NB4 (cell line): ENCODE results near the gene KCNK15.

Experiments used
- DNase-seq: peaks from one replicate; pipeline ENCODE4 v3.0.0; 2010; ENCODE audit warnings: low read depth
- H3K4me3 ChIP-seq: one replicate; pipeline ENCODE4 v1.5.1; 2011; ENCODE audit warnings: mild to moderate bottlenecking, low read depth, low read length, moderate library complexity
- MYC ChIP-seq: IDR thresholded peaks from 2 replicates; pipeline ENCODE4 v1.6.1; 2011; ENCODE audit warnings: low read depth, low read length
- POLR2A ChIP-seq: IDR thresholded peaks from 2 replicates; pipeline ENCODE4 v1.6.1; 2011; ENCODE audit warnings: mild to moderate bottlenecking; ENCODE audit not compliant: insufficient read length; ENCODE audit errors: extremely low read depth
- TF ChIP-seq, protein P1 (sequence below): IDR thresholded peaks from 2 replicates; pipeline ENCODE4 v1.6.1; 2011; ENCODE audit warnings: low read depth, low read length
- TF ChIP-seq, protein P2 (sequence below): IDR thresholded peaks from one replicate; pipeline ENCODE4 v1.5.1; 2012; ENCODE audit warnings: low read depth, low read length

Gene KCNK15

DNA sequence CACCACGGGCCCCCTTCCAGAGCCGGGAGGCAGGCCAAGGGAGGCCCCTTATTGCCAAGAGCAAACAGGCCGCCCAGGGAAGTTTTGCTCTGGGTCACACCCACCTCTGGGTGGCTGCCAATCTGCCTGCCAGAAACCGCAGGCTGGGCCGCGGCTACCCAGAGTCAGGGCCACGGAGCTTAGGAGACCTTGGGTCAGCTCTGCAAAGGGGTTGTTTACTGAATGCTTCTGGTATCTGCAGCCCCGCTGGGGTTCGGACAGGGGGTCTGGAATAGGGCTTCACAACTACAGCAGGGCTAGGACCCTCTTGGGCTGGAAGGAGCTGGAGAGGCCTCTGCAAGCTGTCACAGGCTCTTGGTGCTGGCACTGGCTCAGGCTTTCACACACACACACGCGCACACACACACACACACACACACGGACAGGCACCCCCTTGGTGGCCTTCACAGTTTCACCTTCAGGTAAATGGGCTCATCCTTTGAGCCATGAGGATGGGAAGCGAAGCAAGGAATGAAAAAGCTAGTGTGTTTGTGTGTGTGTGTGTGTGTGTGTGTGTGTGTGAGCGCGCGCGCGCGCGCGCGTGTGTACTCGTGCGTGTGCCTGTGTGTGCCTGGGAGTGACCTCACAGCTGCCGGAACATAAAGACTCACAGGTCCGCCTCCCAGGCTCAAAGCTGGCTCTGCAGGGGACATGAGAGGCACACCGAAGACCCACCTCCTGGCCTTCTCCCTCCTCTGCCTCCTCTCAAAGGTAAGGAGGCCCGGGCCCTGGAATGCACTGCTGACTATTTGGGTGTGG, 30.8 kb upstream of the KCNK15 start, which contains the start of gene CCN5:
Gene CCN5, plus strand, starts transcription at position 669 of the 798 bp plus-strand sequence. Its CDS starts 22 bp downstream, at position 691.
- TF ChIP-seq, protein P1, sequence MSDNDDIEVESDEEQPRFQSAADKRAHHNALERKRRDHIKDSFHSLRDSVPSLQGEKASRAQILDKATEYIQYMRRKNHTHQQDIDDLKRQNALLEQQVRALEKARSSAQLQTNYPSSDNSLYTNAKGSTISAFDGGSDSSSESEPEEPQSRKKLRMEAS = no peak
- no peak for TF ChIP-seq POLR2A
- TF ChIP-seq MYC = no peak
- TF ChIP-seq, protein P2, sequence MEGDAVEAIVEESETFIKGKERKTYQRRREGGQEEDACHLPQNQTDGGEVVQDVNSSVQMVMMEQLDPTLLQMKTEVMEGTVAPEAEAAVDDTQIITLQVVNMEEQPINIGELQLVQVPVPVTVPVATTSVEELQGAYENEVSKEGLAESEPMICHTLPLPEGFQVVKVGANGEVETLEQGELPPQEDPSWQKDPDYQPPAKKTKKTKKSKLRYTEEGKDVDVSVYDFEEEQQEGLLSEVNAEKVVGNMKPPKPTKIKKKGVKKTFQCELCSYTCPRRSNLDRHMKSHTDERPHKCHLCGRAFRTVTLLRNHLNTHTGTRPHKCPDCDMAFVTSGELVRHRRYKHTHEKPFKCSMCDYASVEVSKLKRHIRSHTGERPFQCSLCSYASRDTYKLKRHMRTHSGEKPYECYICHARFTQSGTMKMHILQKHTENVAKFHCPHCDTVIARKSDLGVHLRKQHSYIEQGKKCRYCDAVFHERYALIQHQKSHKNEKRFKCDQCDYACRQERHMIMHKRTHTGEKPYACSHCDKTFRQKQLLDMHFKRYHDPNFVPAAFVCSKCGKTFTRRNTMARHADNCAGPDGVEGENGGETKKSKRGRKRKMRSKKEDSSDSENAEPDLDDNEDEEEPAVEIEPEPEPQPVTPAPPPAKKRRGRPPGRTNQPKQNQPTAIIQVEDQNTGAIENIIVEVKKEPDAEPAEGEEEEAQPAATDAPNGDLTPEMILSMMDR = no peak
- no peak within 1 kb of the TSS for H3K4me3 ChIP-seq
- peak; percentile 45 for DNase-seq

DNA sequence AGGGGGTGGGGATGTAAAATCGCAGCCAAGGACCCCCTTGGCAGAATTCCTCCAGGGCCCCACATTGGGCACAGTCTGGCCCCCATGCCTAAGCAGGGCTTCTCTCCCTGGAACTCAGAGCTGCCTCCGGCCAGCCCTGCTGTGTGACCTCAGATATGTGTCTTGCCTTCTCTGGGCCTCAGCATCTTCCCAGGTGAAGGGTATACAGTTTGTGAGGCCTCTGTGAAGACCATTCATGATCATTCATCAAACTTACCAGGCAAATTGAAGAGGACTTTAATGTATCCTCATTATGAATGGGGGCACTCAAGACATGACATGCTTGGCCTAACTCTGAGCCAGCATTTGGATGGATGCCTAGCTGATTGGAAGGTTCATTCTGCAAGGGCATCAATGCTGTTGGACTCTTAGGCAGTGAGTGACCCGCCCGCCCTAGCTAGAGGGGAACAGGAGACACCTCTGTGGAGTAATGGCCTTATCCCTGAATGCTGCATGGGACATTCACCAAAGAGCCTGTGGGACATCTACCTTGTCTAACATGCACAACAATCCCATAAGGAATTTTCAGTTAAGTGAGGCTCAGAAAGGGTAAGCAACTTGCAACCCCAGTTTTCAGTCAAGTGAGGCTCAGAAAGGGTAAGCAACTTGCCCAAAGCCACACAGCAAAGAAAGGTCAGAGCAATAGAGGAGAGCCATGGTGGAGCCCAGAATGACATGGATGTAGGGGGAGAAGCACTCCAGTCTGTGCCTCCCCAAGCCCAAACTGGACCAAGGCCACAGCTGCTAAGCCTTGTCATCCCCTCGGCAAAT, 30.0 kb upstream of the KCNK15 start:
- H3K4me3 ChIP-seq = no peak overlapping the region
- no peak for DNase-seq
- TF ChIP-seq, protein P2 = no peak
- TF ChIP-seq, protein P1 = no peak
- TF ChIP-seq POLR2A (no peak), MYC (no peak)

DNA sequence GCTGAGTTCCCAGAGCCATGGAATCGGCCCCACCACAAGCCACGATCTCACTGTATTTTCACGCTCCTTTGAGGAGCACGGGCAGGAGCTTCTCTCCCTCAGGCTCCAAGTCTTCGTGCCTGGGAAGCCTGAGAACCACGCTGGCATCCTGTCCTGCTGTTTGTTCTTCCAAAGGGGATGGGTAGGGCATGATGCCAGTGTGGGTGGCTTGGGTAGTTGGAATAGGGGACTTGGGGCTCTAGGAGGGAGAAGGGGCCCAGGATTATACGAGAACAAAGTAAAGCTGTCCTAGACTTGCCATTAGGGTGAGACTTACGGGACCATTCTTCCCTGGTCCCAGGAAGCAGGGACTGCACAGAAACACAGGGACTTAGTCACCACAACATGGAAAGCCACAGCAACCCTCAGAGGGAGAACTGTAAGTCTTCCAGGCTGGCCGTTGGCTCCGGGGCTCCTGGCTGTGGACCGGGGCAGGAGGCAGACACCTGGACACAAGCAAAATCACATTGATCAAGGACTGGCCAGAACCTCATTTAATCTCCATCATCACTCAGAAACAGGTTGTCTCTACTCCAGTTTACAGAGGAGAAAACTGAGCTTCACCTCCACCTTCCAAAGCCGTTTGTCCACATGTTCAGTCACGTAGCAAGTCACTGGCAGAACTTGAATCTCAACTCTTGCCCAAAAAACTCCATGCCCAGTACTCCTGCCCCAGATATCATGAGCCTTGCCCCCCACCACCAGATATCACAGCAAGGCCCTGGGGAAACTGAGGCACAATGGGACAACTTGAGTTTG, 29.2 kb upstream of the KCNK15 start:
- no peak overlapping the region for H3K4me3 ChIP-seq
- TF ChIP-seq MYC (no peak), POLR2A (no peak)
- TF ChIP-seq, protein P1 = no peak
- TF ChIP-seq, protein P2 = no peak
- DNase-seq = no peak

DNA sequence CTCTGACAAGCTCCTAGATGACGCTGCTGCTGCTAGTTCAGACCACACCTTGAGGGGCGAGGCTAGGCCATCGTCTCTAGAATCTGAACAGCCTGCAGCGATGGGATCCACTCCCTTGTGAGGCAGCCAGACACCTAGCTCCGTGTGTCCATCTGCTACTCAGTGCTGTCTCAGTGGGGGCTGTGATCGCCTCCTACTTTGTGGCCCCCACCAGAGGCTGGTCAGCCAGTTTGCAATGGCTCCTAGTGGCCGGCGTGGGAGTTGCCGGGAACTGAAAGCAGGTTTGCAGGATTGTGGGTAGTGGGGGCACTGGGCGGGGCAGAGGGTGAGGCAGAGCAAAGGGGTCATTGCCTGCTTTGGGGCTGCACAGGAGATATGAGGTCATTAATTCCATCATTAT, 27.7 kb upstream of the KCNK15 start:
- DNase-seq = no peak
- no peak for TF ChIP-seq POLR2A
- TF ChIP-seq, protein P2 = peak; percentile 34

DNA sequence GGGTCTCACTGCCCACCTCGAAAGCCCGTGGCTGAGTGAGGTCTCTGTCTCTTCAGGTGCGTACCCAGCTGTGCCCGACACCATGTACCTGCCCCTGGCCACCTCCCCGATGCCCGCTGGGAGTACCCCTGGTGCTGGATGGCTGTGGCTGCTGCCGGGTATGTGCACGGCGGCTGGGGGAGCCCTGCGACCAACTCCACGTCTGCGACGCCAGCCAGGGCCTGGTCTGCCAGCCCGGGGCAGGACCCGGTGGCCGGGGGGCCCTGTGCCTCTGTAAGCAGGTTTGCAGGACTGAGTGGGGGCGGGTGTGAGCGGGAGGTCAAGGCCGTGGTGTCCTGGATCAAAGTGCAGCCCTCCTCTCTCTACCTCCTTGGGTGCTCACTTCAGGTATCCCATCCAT, 25.8 kb upstream of the KCNK15 start:
- H3K4me3 ChIP-seq = no peak overlapping the region
- no peak for TF ChIP-seq MYC
- TF ChIP-seq, protein P1 = no peak
- no peak for TF ChIP-seq POLR2A
- TF ChIP-seq, protein P2 = no peak
- DNase-seq = no peak

More for the DNA sequence above, 27.7 kb upstream of the KCNK15 start:
- H3K4me3 ChIP-seq = no peak overlapping the region
